ENCODE measurements around the gene USP32. TPM values are rescaled to one million over a fixed set of nuclear protein-coding genes. Genes with fewer than 3 reads are reported as not detected.
"Not testable (repeated sequence)": the region's sequence is repeated elsewhere in the genome, so short reads cannot be mapped to it uniquely, and the experiment has no call there.

The USP32 gene
- total and polyA plus RNA-seq, 4 experiments from 2014 or later: 2.6 to 36.2 (median 20.4) TPM

DNA sequence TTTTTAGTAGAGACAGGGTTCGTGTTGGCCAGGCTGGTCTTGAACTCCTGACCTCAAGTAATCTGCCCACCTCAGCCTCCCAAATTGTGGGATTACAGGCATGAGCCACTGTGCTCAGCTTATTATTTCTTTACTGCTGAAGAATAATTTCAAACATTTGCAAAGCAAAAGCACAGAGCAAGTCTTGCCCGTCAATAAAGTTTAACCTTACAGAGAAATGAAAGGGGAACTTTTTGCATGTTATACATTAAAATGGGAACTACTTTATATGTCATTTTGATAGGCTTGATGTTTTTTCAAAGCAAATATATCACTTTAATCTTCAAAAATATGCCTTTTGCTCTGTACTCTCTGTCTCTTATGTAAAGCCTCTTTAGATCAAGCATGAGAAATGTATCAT lies 173.2 kb downstream of the USP32 start:
- intact Hi-C loops (cut with micrococcal nuclease); H3K4me1 ChIP-seq (ENCODE audit: insufficient read depth, low read length); H3K27me3 ChIP-seq (ENCODE audit: insufficient read depth, low read length); H3K4me1 Mint-ChIP-seq; H3K27ac Mint-ChIP-seq; H3K9me3 Mint-ChIP-seq; H3K9me3 ChIP-seq (ENCODE audit: control insufficient read depth in 1 of 2, low read length in 2 of 2); POLR2A ChIA-PET (ENCODE audit: partially characterized antibody); H3K4me3 Mint-ChIP-seq; H3K27ac ChIP-seq (ENCODE audit: low read depth, low read length); H3K4me3 ChIP-seq (ENCODE audit: low read length in 2 of 2); DNase-seq; H3K27me3 Mint-ChIP-seq; CTCF ChIA-PET (ENCODE audit: partially characterized antibody): not testable (repeated sequence)
- H3K36me3 Mint-ChIP-seq: peaks cover 17 to 29% of the 10 kb centered on the region in 2 donors
- H3K36me3 ChIP-seq (ENCODE audit: insufficient read depth, low read length): peaks cover 17% of the 10 kb centered on the region

DNA sequence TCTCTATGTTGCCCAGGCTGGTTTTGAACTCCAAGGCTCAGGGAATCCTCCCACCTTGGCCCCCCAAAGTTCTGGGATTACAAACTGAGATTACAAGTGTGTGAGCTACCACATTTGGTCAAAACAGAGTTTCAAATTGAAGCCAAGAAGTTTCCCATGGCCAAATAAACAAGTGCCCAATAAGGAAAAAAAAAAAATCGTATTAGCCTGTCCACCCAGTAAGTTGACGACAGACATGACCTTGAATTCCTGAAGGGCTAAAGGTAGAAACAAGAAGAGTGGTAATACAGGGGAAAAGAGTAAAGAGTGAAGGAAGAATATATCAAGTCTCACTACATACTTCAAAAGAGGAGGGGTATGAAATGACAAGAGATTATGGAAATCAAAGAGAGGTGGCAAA lies 176.0 kb downstream of the USP32 start:
- CTCF ChIA-PET (ENCODE audit: partially characterized antibody); H3K4me3 Mint-ChIP-seq; H3K9me3 ChIP-seq (ENCODE audit: control insufficient read depth in 1 of 2, low read length in 2 of 2); POLR2A ChIA-PET (ENCODE audit: partially characterized antibody); H3K4me1 ChIP-seq (ENCODE audit: insufficient read depth, low read length); DNase-seq; H3K9me3 Mint-ChIP-seq; H3K4me1 Mint-ChIP-seq; H3K27ac ChIP-seq (ENCODE audit: low read depth, low read length); H3K4me3 ChIP-seq (ENCODE audit: low read length in 2 of 2); H3K36me3 ChIP-seq (ENCODE audit: insufficient read depth, low read length); H3K27me3 ChIP-seq (ENCODE audit: insufficient read depth, low read length); intact Hi-C loops (cut with micrococcal nuclease); H3K27ac Mint-ChIP-seq; H3K27me3 Mint-ChIP-seq: not testable (repeated sequence)
- H3K36me3 Mint-ChIP-seq: peaks cover 10 to 16% of the 10 kb centered on the region in 2 donors

DNA sequence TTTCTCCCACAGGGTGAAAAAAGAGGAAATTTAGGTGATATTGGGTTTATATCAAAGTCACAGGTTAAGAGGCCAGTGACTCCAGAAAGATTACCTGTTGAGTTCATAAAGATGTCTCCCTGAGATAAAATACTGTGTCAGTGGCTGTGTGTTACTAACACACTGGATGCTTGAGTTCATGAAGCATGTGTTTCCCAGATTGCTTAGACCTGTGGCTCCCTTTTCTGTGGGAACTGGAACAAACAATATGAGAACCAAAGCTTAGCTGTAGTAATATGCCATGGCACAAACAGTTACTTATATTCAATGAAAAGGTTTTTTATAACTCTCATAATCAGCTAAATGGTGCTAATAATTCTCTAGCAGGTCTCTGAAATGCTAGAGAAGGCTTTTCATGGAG lies 180.7 kb downstream of the USP32 start:
- peaks cover 3 to 11% of the 10 kb centered on the region in 2 donors for H3K36me3 Mint-ChIP-seq
- H3K9me3 Mint-ChIP-seq; H3K27ac Mint-ChIP-seq; H3K27ac ChIP-seq (ENCODE audit: low read depth, low read length); H3K4me3 Mint-ChIP-seq; POLR2A ChIA-PET (ENCODE audit: partially characterized antibody); H3K9me3 ChIP-seq (ENCODE audit: control insufficient read depth in 1 of 2, low read length in 2 of 2); H3K27me3 Mint-ChIP-seq; H3K4me1 ChIP-seq (ENCODE audit: insufficient read depth, low read length); DNase-seq; H3K4me3 ChIP-seq (ENCODE audit: low read length in 2 of 2); CTCF ChIA-PET (ENCODE audit: partially characterized antibody); H3K4me1 Mint-ChIP-seq; H3K27me3 ChIP-seq (ENCODE audit: insufficient read depth, low read length); H3K36me3 ChIP-seq (ENCODE audit: insufficient read depth, low read length); intact Hi-C loops (cut with micrococcal nuclease): not testable (repeated sequence)

DNA sequence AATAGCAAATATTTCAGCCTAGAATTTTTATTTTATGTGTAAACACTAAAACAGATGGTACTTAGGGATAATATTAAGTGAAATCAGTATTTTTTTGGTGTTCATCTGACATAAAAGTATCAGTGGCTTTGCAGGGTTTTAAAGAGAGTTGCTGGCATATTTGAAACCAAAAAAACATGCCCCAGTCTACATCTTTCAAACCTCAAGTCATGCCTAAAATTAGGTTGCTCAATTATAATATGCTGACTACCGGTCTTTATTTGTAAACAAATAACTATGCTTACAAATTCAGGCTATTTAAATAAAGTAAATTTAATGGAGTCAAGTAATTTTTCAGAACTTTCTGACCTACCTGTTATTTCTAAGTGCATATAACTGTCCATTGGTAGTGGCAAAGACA lies 183.6 kb downstream of the USP32 start:
- H3K27ac Mint-ChIP-seq; H3K27ac ChIP-seq (ENCODE audit: low read depth, low read length); H3K4me1 Mint-ChIP-seq; H3K4me3 Mint-ChIP-seq; CTCF ChIA-PET (ENCODE audit: partially characterized antibody); POLR2A ChIA-PET (ENCODE audit: partially characterized antibody); H3K9me3 ChIP-seq (ENCODE audit: control insufficient read depth in 1 of 2, low read length in 2 of 2); DNase-seq; H3K4me3 ChIP-seq (ENCODE audit: low read length in 2 of 2); intact Hi-C loops (cut with micrococcal nuclease); H3K4me1 ChIP-seq (ENCODE audit: insufficient read depth, low read length); H3K36me3 ChIP-seq (ENCODE audit: insufficient read depth, low read length); H3K9me3 Mint-ChIP-seq; H3K27me3 Mint-ChIP-seq; H3K27me3 ChIP-seq (ENCODE audit: insufficient read depth, low read length): not testable (repeated sequence)
- peaks cover 3 to 12% of the 10 kb centered on the region in 2 donors for H3K36me3 Mint-ChIP-seq

DNA sequence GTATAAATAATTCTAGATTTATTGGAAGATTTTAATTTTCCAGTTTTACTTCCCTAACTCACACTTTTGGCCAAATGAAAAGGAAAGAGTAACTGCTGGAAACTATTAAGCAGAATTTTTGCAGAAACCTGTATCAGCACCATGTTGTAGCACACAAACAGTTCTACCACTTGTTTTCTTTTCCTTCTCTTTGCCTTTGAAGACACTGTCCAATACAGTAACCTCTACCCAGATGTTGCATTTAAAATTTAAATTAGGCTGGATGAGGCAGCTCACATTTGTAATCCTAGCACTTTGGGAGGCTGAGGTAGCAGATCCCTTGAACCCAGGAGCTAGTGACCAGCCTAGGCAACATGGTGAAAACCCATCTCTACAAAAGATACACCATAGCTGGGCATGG lies 186.2 kb downstream of the USP32 start:
- peaks cover 3 to 12% of the 10 kb centered on the region in 2 donors for H3K36me3 Mint-ChIP-seq
- H3K27ac ChIP-seq (ENCODE audit: low read depth, low read length); CTCF ChIA-PET (ENCODE audit: partially characterized antibody); DNase-seq; H3K4me3 Mint-ChIP-seq; H3K9me3 ChIP-seq (ENCODE audit: control insufficient read depth in 1 of 2, low read length in 2 of 2); intact Hi-C loops (cut with micrococcal nuclease); H3K4me1 ChIP-seq (ENCODE audit: insufficient read depth, low read length); H3K27me3 Mint-ChIP-seq; H3K4me1 Mint-ChIP-seq; POLR2A ChIA-PET (ENCODE audit: partially characterized antibody); H3K4me3 ChIP-seq (ENCODE audit: low read length in 2 of 2); H3K27me3 ChIP-seq (ENCODE audit: insufficient read depth, low read length); H3K9me3 Mint-ChIP-seq; H3K36me3 ChIP-seq (ENCODE audit: insufficient read depth, low read length); H3K27ac Mint-ChIP-seq: not testable (repeated sequence)

DNA sequence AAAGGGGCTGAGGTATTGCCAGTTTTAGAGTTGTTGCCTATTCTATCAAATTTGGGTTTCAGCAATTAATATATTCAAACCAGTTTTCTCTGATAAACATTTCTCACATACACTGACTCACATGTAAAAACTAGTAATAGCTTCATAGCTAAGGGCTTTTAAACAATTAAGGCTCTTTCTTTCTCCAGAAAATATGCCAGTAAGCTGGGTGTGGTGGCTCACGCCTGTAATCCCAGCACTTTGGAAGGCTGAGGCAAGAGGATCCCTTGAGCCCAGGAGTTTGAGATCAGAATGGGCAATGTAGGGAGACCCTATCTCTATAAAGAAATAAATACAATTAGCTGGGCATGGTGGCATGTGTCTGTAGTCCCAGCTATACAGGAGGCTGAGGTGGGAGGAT lies 193.3 kb downstream of the USP32 start:
- H3K27me3 Mint-ChIP-seq; H3K27ac Mint-ChIP-seq; H3K4me1 Mint-ChIP-seq; H3K4me3 ChIP-seq (ENCODE audit: low read length in 2 of 2); H3K4me1 ChIP-seq (ENCODE audit: insufficient read depth, low read length); H3K4me3 Mint-ChIP-seq; H3K27ac ChIP-seq (ENCODE audit: low read depth, low read length); H3K27me3 ChIP-seq (ENCODE audit: insufficient read depth, low read length); DNase-seq; H3K36me3 ChIP-seq (ENCODE audit: insufficient read depth, low read length); intact Hi-C loops (cut with micrococcal nuclease); POLR2A ChIA-PET (ENCODE audit: partially characterized antibody); H3K9me3 Mint-ChIP-seq; H3K9me3 ChIP-seq (ENCODE audit: control insufficient read depth in 1 of 2, low read length in 2 of 2): not testable (repeated sequence)
- H3K36me3 Mint-ChIP-seq: peaks cover 40 to 44% of the 10 kb centered on the region in 2 donors
- CTCF ChIA-PET (ENCODE audit: partially characterized antibody): interaction anchor here (0.8 to 1.4 kb wide), 2 partner anchors 58 to 152 kb away, joined by 3 read pairs; no protein-coding TSS in a partner anchor

DNA sequence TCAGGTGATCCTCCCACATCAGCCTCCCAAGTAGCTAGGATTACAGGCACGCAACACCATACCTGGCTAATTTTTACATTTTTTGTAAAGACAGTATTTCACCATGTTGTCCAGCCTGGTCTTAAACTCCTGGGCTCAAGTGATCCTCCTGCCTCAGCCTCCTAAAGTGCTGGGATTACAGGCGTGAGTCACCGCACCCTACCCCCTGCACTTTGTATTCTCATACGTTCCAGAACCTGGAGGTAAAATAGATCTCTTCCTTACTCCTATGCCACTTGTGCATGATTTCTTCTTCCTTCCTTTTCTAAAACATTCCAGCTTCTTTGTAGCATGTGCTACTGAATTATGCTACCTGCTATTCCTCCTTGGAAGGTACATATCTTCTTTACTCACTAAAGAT lies 197.8 kb downstream of the USP32 start:
- H3K4me1 ChIP-seq (ENCODE audit: insufficient read depth, low read length); CTCF ChIA-PET (ENCODE audit: partially characterized antibody); H3K4me1 Mint-ChIP-seq; H3K27me3 Mint-ChIP-seq; POLR2A ChIA-PET (ENCODE audit: partially characterized antibody); H3K9me3 ChIP-seq (ENCODE audit: control insufficient read depth in 1 of 2, low read length in 2 of 2); H3K4me3 Mint-ChIP-seq; H3K4me3 ChIP-seq (ENCODE audit: low read length in 2 of 2); DNase-seq; H3K9me3 Mint-ChIP-seq; intact Hi-C loops (cut with micrococcal nuclease); H3K27me3 ChIP-seq (ENCODE audit: insufficient read depth, low read length); H3K27ac ChIP-seq (ENCODE audit: low read depth, low read length): not testable (repeated sequence)
- peak overlapping the region in 2 of 7 donors; percentile 28 to 76 for H3K27ac Mint-ChIP-seq
- peaks cover 64 to 72% of the 10 kb centered on the region in 2 donors for H3K36me3 Mint-ChIP-seq
- peaks cover 25% of the 10 kb centered on the region for H3K36me3 ChIP-seq (ENCODE audit: insufficient read depth, low read length)

DNA sequence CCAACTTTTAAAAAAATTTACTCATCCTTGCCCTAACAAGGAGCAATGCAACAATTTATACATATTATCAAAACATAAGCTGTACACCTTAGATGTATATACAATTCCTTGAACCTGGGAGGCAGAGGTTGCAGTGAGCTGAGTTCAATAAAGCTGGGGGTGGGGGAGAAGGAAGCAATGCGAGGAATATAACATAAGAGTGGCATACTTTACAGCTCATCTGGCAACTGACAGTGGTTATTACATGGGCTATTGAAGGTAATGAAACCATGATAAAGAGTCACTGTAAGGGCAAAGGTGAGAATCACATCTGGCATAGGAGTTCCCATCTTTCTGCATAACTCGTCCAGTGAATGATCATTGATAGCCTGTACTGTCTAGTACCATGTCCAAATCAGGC lies 198.5 kb downstream of the USP32 start:
- no peaks in the 10 kb centered on the region for H3K9me3 Mint-ChIP-seq
- no peak overlapping the region for H3K4me3 Mint-ChIP-seq
- Histone ChIP-seq H3K4me1 (ENCODE audit: insufficient read depth, low read length) (no peaks in the 10 kb centered on the region), H3K9me3 (ENCODE audit: control insufficient read depth in 1 of 2, low read length in 2 of 2) (no peaks in the 10 kb centered on the region), H3K4me3 (ENCODE audit: low read length in 2 of 2) (no peak overlapping the region), H3K27me3 (ENCODE audit: insufficient read depth, low read length) (no peaks in the 10 kb centered on the region), H3K36me3 (ENCODE audit: insufficient read depth, low read length) (peaks cover 30% of the 10 kb centered on the region), H3K27ac (ENCODE audit: low read depth, low read length) (no peak overlapping the region)
- no peak for DNase-seq
- POLR2A ChIA-PET (ENCODE audit: partially characterized antibody): no interaction called here
- intact Hi-C loops (cut with micrococcal nuclease): no loop called here
- no peak overlapping the region for H3K27ac Mint-ChIP-seq
- no peaks in the 10 kb centered on the region for H3K27me3 Mint-ChIP-seq
- H3K36me3 Mint-ChIP-seq: peaks cover 57 to 72% of the 10 kb centered on the region in 2 donors
- CTCF ChIA-PET (ENCODE audit: partially characterized antibody): no interaction called here
- H3K4me1 Mint-ChIP-seq: no peaks in the 10 kb centered on the region
